IMR-90 (cell line): Measurements from ENCODE around the gene CARMIL1.

Experiments
- CEBPB ChIP-seq: IDR thresholded peaks from 2 replicates; pipeline ENCODE4 v1.6.1; 2012; ENCODE audit warnings: low read depth, low read length, improper control_type of control experiment
- FOS ChIP-seq: fragments of 150-350 bp; IDR thresholded peaks from 2 replicates; pipeline ENCODE4 v1.6.1; 2016; ENCODE audit warnings: low read depth, low read length
- MAFK ChIP-seq: IDR thresholded peaks from 2 replicates; pipeline ENCODE4 v1.6.1; 2012; ENCODE audit warnings: low read depth, low read length, improper control_type of control experiment
- POLR2A ChIP-seq: IDR thresholded peaks from 2 replicates; pipeline ENCODE4 v1.6.1; 2012; ENCODE audit warnings: mild to moderate bottlenecking, low read depth, low read length
- RFX5 ChIP-seq: IDR thresholded peaks from 2 replicates; pipeline ENCODE4 v1.8.0; 2012; ENCODE audit warnings: low read depth, mild to moderate bottlenecking, low read length, moderate library complexity
- TF ChIP-seq, protein P1 (sequence below): conservative IDR thresholded peaks from 2 replicates; pipeline ENCODE4 v1.5.1; 2012; ENCODE audit warnings: mild to moderate bottlenecking, low read depth, low read length, improper control_type of control experiment
- TF ChIP-seq, protein P2 (sequence below): fragments of 150-350 bp; IDR thresholded peaks from 2 replicates; pipeline ENCODE4 v1.6.1; 2017; ENCODE audit warnings: mild to moderate bottlenecking, antibody characterized with exemption, low read length, low read depth

DNA sequence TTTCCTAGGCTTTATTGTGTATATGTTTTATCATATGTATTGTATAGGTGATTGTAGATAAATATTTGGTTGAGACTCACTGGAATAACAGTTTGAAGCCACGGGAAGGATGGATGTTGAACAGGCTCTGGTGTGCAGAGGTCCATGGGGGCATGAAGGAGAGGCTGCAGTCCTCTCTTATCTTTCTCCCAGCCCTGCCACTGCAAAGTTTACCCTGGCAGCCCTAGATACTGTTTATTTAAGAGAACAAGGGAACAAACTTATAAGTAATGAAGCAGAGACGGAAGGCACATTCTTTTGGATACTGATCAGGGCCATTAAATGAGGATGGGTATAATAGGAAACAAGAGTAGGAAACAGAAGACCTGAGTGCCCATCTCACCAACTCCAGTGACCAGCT, 269.3 kb downstream of the CARMIL1 start:
- TF ChIP-seq RFX5 = no peak
- TF ChIP-seq FOS = no peak
- TF ChIP-seq, protein P1, sequence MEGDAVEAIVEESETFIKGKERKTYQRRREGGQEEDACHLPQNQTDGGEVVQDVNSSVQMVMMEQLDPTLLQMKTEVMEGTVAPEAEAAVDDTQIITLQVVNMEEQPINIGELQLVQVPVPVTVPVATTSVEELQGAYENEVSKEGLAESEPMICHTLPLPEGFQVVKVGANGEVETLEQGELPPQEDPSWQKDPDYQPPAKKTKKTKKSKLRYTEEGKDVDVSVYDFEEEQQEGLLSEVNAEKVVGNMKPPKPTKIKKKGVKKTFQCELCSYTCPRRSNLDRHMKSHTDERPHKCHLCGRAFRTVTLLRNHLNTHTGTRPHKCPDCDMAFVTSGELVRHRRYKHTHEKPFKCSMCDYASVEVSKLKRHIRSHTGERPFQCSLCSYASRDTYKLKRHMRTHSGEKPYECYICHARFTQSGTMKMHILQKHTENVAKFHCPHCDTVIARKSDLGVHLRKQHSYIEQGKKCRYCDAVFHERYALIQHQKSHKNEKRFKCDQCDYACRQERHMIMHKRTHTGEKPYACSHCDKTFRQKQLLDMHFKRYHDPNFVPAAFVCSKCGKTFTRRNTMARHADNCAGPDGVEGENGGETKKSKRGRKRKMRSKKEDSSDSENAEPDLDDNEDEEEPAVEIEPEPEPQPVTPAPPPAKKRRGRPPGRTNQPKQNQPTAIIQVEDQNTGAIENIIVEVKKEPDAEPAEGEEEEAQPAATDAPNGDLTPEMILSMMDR = no peak
- TF ChIP-seq, protein P2, sequence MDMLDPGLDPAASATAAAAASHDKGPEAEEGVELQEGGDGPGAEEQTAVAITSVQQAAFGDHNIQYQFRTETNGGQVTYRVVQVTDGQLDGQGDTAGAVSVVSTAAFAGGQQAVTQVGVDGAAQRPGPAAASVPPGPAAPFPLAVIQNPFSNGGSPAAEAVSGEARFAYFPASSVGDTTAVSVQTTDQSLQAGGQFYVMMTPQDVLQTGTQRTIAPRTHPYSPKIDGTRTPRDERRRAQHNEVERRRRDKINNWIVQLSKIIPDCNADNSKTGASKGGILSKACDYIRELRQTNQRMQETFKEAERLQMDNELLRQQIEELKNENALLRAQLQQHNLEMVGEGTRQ = no peak
- no peak for TF ChIP-seq MAFK
- no peak for TF ChIP-seq POLR2A
- no peak for TF ChIP-seq CEBPB
